NT2/D1 (cell line): ENCODE measurements around the gene ZEB2.

Source experiments
- SUZ12 ChIP-seq: IDR thresholded peaks from 2 replicates; pipeline ENCODE4 v1.6.1; 2011; ENCODE audit not compliant: insufficient read length, insufficient read depth; ENCODE audit errors: extremely low read depth
- YY1 ChIP-seq: IDR thresholded peaks from 2 replicates; pipeline ENCODE4 v1.6.1; 2011; ENCODE audit not compliant: insufficient read length, insufficient read depth
- ZNF274 ChIP-seq: IDR thresholded peaks from 2 replicates; pipeline ENCODE4 v1.6.1; 2011; ENCODE audit warnings: mild to moderate bottlenecking, low read depth, low read length

- TF ChIP-seq ZNF274 = no peak
- TF ChIP-seq YY1 = no peak
- no peak for TF ChIP-seq SUZ12
These were observed 39.6 kb downstream of the ZEB2 start for GRCh38 chr2:144480285-144480684.
